Mammary epithelial cell (primary cell): ENCODE results near the gene S100G.

ENCODE experiments used
- EZH2 ChIP-seq: IDR thresholded peaks from 2 replicates; pipeline ENCODE4 v1.6.1; 2012; ENCODE audit warnings: low read length, inconsistent platforms, borderline replicate concordance
- TF ChIP-seq, protein P1 (sequence below), 2 donors: IDR thresholded peaks in 1 of 2; conservative IDR thresholded peaks in 1 of 2; 2 replicates each; pipeline ENCODE4 v1.5.1; 2011 to 2012; ENCODE audit warnings: inconsistent platforms in 2 of 2, low read length in 2 of 2, mild to moderate bottlenecking in 2 of 2, control low read depth in 1 of 2, low read depth in 1 of 2; ENCODE audit not compliant: insufficient read depth in 1 of 2; ENCODE audit errors: extremely low read depth in 1 of 2

DNA sequence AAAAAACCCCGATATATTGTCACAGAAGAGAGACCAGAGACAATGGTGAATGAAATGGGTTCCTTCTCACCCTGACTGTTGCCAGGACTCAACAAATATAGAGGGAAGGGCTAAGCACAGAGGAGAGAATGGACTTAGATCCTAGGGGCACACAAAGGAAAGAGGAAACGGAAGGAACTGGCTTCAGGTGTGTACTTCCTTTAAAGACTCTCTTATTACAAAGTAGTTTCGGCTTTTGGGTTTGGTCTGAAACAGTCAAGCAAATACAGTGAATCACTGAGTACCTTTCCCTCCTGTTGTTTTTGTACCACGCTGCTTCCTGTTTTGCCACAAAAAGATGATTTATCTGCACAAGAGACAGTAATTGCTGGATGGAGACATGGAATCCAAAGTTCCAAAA lies 46.1 kb upstream of the S100G start:
- TF ChIP-seq, protein P1, sequence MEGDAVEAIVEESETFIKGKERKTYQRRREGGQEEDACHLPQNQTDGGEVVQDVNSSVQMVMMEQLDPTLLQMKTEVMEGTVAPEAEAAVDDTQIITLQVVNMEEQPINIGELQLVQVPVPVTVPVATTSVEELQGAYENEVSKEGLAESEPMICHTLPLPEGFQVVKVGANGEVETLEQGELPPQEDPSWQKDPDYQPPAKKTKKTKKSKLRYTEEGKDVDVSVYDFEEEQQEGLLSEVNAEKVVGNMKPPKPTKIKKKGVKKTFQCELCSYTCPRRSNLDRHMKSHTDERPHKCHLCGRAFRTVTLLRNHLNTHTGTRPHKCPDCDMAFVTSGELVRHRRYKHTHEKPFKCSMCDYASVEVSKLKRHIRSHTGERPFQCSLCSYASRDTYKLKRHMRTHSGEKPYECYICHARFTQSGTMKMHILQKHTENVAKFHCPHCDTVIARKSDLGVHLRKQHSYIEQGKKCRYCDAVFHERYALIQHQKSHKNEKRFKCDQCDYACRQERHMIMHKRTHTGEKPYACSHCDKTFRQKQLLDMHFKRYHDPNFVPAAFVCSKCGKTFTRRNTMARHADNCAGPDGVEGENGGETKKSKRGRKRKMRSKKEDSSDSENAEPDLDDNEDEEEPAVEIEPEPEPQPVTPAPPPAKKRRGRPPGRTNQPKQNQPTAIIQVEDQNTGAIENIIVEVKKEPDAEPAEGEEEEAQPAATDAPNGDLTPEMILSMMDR (conservative IDR thresholded peaks at IDR 0.05 in 1 of 2, IDR thresholded peaks at IDR 0.05 in 1 of 2; ENCODE audit: extremely low read depth in 1 of 2, insufficient read depth in 1 of 2, low read depth in 1 of 2, low read length in 2 of 2) = no peak
- no peak for TF ChIP-seq EZH2
